HepG2 (cell line): ENCODE results near the gene TBL3. TPM values are rescaled to one million over a fixed set of nuclear protein-coding genes. Genes with fewer than 3 reads are reported as not detected.

Source experiments
- ATAC-seq: fragments of 200-7000 bp; cut with Tn5 transposase; 3 replicates; pipeline ENCODE4 v1.9.1; 2020; ENCODE audit warnings: mild to moderate bottlenecking, moderate library complexity
- BruUV-seq: library from RNA; stranded (reverse); fragments of 400-500 nt; replicated peaks from 2 replicates; lab custom pipeline; 2021; lab: Mats Ljungman, UMichigan
- CTCF ChIA-PET: fragments of 300-600 bp; formaldehyde crosslinking; extraction: SDS; loops from one replicate; lab custom pipeline; 2021; ENCODE audit warnings: low total read pairs, inconsistent platforms, low intra/inter-chr PET ratio; lab: Yijun Ruan, JAX
- POLR2A ChIA-PET: fragments of 350-600 bp; sonication (Branson Sonifier 250); formaldehyde crosslinking; loops from one replicate; lab custom pipeline; 2020; ENCODE audit warnings: antibody characterized with exemption, inconsistent platforms; lab: Yijun Ruan, JAX
- DNase-seq: peaks from one replicate; pipeline ENCODE4 v3.0.0-alpha.2; 2015; ENCODE audit warnings: low spot score
- FAIRE-seq: peaks from 3 replicates; lab custom pipeline; 2011; peaks lifted over from hg19 to GRCh38; lab: Jason Lieb, UNC
- H2AFZ ChIP-seq: one replicate; pipeline ENCODE4 v1.6.1; 2011; ENCODE audit warnings: low read length, inconsistent platforms
- H3K27ac ChIP-seq: fragments of 300-600 bp; 3 replicates; pipeline ENCODE4 v1.8.0; 2011; ENCODE audit warnings: mixed run types, mild to moderate bottlenecking, mixed read lengths, low read length, inconsistent platforms; ENCODE audit not compliant: insufficient read depth; ENCODE audit errors: extremely low read length
- H3K27me3 ChIP-seq, 2 experiments: fragments of 200-600 bp in 1 of 2; 2 replicates in 1 of 2; 3 replicates in 1 of 2; pipeline versions ENCODE4 v1.6.0 to v1.8.0; 2011; ENCODE audit warnings: low read length in 2 of 2, mild to moderate bottlenecking in 2 of 2, moderate library complexity in 2 of 2, inconsistent platforms in 1 of 2; ENCODE audit not compliant: insufficient read depth in 2 of 2, control insufficient read depth in 1 of 2
- H3K36me3 ChIP-seq, 2 experiments: fragments of 200-600 bp in 1 of 2; replicated peaks in 1 of 2; 2 replicates in 1 of 2; 3 replicates in 1 of 2; pipeline versions ENCODE4 v1.5.1 to v1.8.0; 2011; ENCODE audit warnings: low read length in 2 of 2, inconsistent platforms in 1 of 2; ENCODE audit not compliant: insufficient read depth in 2 of 2, control insufficient read depth in 1 of 2
- H3K4me1 ChIP-seq: 2 replicates; pipeline ENCODE4 v1.5.1; 2012; ENCODE audit warnings: low read length, inconsistent platforms; ENCODE audit not compliant: insufficient read depth
- H3K4me2 ChIP-seq: 2 replicates; pipeline ENCODE4 v1.6.0; 2011; ENCODE audit warnings: low read depth, low read length, inconsistent platforms
- H3K4me3 ChIP-seq, 3 experiments: fragments of 200-600 bp in 1 of 3; sonication (generic), shearing (Covaris generic) in 1 of 3; replicated peaks in 1 of 3; 2 replicates each; pipeline ENCODE4 v1.5.1; 2011 to 2016; ENCODE audit warnings: low read length in 3 of 3, inconsistent platforms in 2 of 3, low read depth in 2 of 3, mild to moderate bottlenecking in 2 of 3, control low read depth in 1 of 3, mixed read lengths in 1 of 3; ENCODE audit not compliant: insufficient read depth in 1 of 3
- H3K79me2 ChIP-seq: one replicate; pipeline ENCODE4 v1.6.1; 2011; ENCODE audit warnings: low read length, inconsistent platforms; ENCODE audit not compliant: insufficient read depth
- H3K9ac ChIP-seq: 2 replicates; pipeline ENCODE4 v1.6.0; 2011; ENCODE audit warnings: mild to moderate bottlenecking, low read depth, low read length, inconsistent platforms; ENCODE audit not compliant: insufficient read depth
- H3K9me3 ChIP-seq: 2 replicates; pipeline ENCODE4 v1.5.1; 2012; ENCODE audit warnings: mild to moderate bottlenecking, low read length
- H4K20me1 ChIP-seq: 2 replicates; pipeline ENCODE4 v1.6.0; 2011; ENCODE audit warnings: inconsistent platforms, mild to moderate bottlenecking, low read length, moderate library complexity; ENCODE audit not compliant: insufficient read depth
- CAMTA2 ChIP-seq: sonication (generic); formaldehyde crosslinking; IDR thresholded peaks from 2 replicates; pipeline ENCODE4 v1.4.0; 2020; ENCODE audit warnings: mild to moderate bottlenecking, missing genetic modification reagents, borderline replicate concordance
- ERF ChIP-seq: IDR thresholded peaks from 2 replicates; pipeline ENCODE4 v1.6.1; 2018; ENCODE audit warnings: missing biosample characterization, missing genetic modification reagents
- ESRRA ChIP-seq: sonication (generic); formaldehyde crosslinking; IDR thresholded peaks from 2 replicates; pipeline ENCODE4 v1.5.1; 2020; ENCODE audit warnings: mild to moderate bottlenecking, low read depth, missing genetic modification reagents
- FLYWCH1 ChIP-seq: sonication (generic); formaldehyde crosslinking; IDR thresholded peaks from 2 replicates; pipeline ENCODE4 v1.8.1; 2023; ENCODE audit warnings: mild to moderate bottlenecking, missing genetic modification reagents
- GABPA ChIP-seq, 2 experiments: IDR thresholded peaks; 2 replicates each; pipeline ENCODE4 v1.6.1; 2011 to 2016; ENCODE audit warnings: low read depth in 2 of 2, low read length in 1 of 2, missing biosample characterization in 1 of 2, missing genetic modification characterization in 1 of 2
- IKZF4 ChIP-seq: sonication (generic); formaldehyde crosslinking; IDR thresholded peaks from 2 replicates; pipeline ENCODE4 v1.5.1; 2020; ENCODE audit warnings: borderline replicate concordance, mild to moderate bottlenecking, low read depth, missing genetic modification reagents; ENCODE audit errors: not compliant biosample characterization
- JUND ChIP-seq: sonication (generic); formaldehyde crosslinking; IDR thresholded peaks from 2 replicates; pipeline ENCODE4 v1.8.0; 2022; ENCODE audit warnings: mild to moderate bottlenecking, missing genetic modification reagents
- KDM5A ChIP-seq: fragments of 200-600 bp; sonication (generic); IDR thresholded peaks from 2 replicates; pipeline ENCODE4 v1.7.0; 2018; ENCODE audit warnings: antibody characterized with exemption, mild to moderate bottlenecking, low read length, borderline replicate concordance
- MED13 ChIP-seq: sonication (generic); formaldehyde crosslinking; IDR thresholded peaks from 2 replicates; pipeline ENCODE4 v1.5.0; 2020; ENCODE audit warnings: missing genetic modification reagents
- MTA3 ChIP-seq: sonication (generic); formaldehyde crosslinking; IDR thresholded peaks from 2 replicates; pipeline ENCODE4 v1.4.0; 2020; ENCODE audit warnings: missing genetic modification reagents
- NFKB2 ChIP-seq: sonication (generic); formaldehyde crosslinking; IDR thresholded peaks from 2 replicates; pipeline ENCODE4 v1.4.0; 2020; ENCODE audit warnings: missing genetic modification reagents, borderline replicate concordance
- YEATS4 ChIP-seq: sonication (generic); formaldehyde crosslinking; IDR thresholded peaks from 2 replicates; pipeline ENCODE4 v1.4.0; 2020; ENCODE audit warnings: missing genetic modification reagents, borderline replicate concordance
- ZBTB7B ChIP-seq: sonication (generic); formaldehyde crosslinking; IDR thresholded peaks from 2 replicates; pipeline ENCODE4 v1.4.0; 2020; ENCODE audit warnings: missing genetic modification reagents
- ZNF558 ChIP-seq: sonication (generic); formaldehyde crosslinking; IDR thresholded peaks from 2 replicates; pipeline ENCODE4 v1.9.0; 2022; ENCODE audit warnings: mild to moderate bottlenecking, missing genetic modification reagents, borderline replicate concordance
- ZNF577 ChIP-seq: sonication (generic); formaldehyde crosslinking; IDR thresholded peaks from 2 replicates; pipeline ENCODE4 v1.4.0; 2020; ENCODE audit warnings: mild to moderate bottlenecking, low read depth, missing genetic modification reagents, borderline replicate concordance
- ZNF816 ChIP-seq: sonication (generic); formaldehyde crosslinking; IDR thresholded peaks from 2 replicates; pipeline ENCODE4 v1.8.0; 2022; ENCODE audit warnings: missing genetic modification reagents, mild to moderate bottlenecking, borderline replicate concordance
- ZSCAN30 ChIP-seq: sonication (generic); formaldehyde crosslinking; IDR thresholded peaks from 2 replicates; pipeline ENCODE4 v1.5.0; 2020; ENCODE audit warnings: mild to moderate bottlenecking, missing genetic modification reagents
- WGBS: methylation state at CpG from one replicate; pipeline ENCODE4 v1.1.6; 2017; ENCODE audit warnings: low lambda C conversion rate; 5-methylcytosine and 5-hydroxymethylcytosine counted together
- in situ Hi-C: cut with HindIII; loops from 2 replicates; pipeline ENCODE4 v1.10.0; 2017; ENCODE audit warnings: low pct_unique_long_range_greater_than_20kb; ENCODE audit not compliant: extremely low pct_ligation_motif_present
- intact Hi-C: fragments of 100-400 bp; cut with micrococcal nuclease; formaldehyde crosslinking; loops from one replicate; pipeline ENCODE4 v1.10.0; 2022; ENCODE audit not compliant: unreplicated experiment
- polyA plus RNA-seq, 8 experiments: library from polyadenylated mRNA; depleted of rRNA in 3 of 8; stranded (reverse) in 7 of 8; unstranded in 1 of 8; fragments of >200 nt; fragmentation: Illumina TruSeq in 4 of 8; extraction: Trizol in 4 of 8; gene quantifications; 2 replicates each; pipeline versions ENCODE4 v1.2.1 to v1.2.3, GENCODE V29; 2011 to 2016; ENCODE audit warnings: low read depth in 4 of 8, missing spikeins in 1 of 8, mixed read lengths in 1 of 8; ENCODE audit not compliant: insufficient read depth in 1 of 8
- total RNA-seq, 5 experiments: library from RNA; depleted of rRNA; stranded (reverse); fragments of >200 nt; fragmentation: Illumina TruSeq; extraction: Trizol; gene quantifications; 2 replicates each; pipeline ENCODE4 v1.2.3, GENCODE V29; 2016; ENCODE audit warnings: low read depth in 1 of 5
- TF ChIP-seq, protein P1 (sequence below): sonication (generic); formaldehyde crosslinking; IDR thresholded peaks from 2 replicates; pipeline ENCODE4 v1.5.0; 2020; ENCODE audit warnings: missing genetic modification reagents
- TF ChIP-seq, protein P2 (sequence below): sonication (generic); formaldehyde crosslinking; IDR thresholded peaks from 2 replicates; pipeline ENCODE4 v1.5.0; 2020; ENCODE audit warnings: missing genetic modification reagents
- TF ChIP-seq, protein P3 (sequence below), 2 experiments: sonication (generic) in 1 of 2; formaldehyde crosslinking in 1 of 2; IDR thresholded peaks; 2 replicates each; pipeline versions ENCODE4 v1.4.0 to v1.6.1; 2018 to 2020; ENCODE audit warnings: missing genetic modification reagents in 2 of 2, borderline replicate concordance in 1 of 2, low read depth in 1 of 2, mild to moderate bottlenecking in 1 of 2, missing biosample characterization in 1 of 2

The TBL3 gene
- total and polyA plus RNA-seq, 2 of the 13 experiments (the other 11 are each of a cell fraction or from before 2014, with no cell fraction given): 16.8 to 38.0 TPM

DNA sequence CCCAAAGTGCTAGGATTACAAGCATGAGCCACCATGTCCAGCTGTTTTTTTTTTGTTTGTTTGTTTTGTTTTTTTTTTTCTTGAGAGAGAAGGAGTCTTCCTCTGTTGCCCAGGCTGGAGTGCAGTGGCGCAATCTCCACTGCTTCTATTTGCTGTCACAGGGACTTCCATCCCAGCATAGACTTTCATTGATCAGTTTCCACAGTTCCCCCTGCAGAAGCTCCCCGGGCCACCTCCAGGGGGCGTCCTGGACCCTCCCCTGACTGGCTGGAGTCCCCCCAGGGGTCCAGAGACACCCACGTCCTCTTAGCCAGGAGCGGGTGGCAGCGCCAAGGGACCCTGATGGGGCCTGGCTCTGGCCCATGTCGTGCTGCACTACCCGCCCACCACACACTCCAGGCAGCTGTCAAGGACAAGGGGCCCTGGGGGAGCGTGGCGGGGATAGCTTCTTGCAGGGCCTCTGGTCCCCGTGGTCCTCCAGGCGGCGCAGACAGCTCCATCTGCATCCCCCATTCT lies 44.6 kb downstream of the TBL3 start:
- intact Hi-C loops (no loop called here), in situ Hi-C loops (no loop called here)
- no peak overlapping the region for H3K9ac ChIP-seq
- ATAC-seq (peak; percentile 52), FAIRE-seq (peak; percentile 48), DNase-seq (peak; percentile 41)
- H3K4me3 ChIP-seq: no peak overlapping the region; a peak in 1 of 6 replicates
- peaks cover 2 to 20% of the 10 kb centered on the region in 2 experiments; a peak in 2 of 5 replicates for H3K27me3 ChIP-seq
- peak overlapping the region; percentile 93 for H3K4me2 ChIP-seq
- POLR2A ChIA-PET: interaction anchor here (1.1 to 2.9 kb wide), 5 partner anchors 19 to 139 kb away, joined by 3 to 22 read pairs (median 7); partner anchors contain the start of genes NTHL1, RPS2, TRAF7 and TSC2
- H2AFZ ChIP-seq: no peak overlapping the region
- H3K79me2 ChIP-seq: no peaks in the 10 kb centered on the region
- H3K9me3 ChIP-seq: no peaks in the 10 kb centered on the region
- no peaks in the 10 kb centered on the region for H3K36me3 ChIP-seq
- peaks cover 62% of the 10 kb centered on the region for H3K4me1 ChIP-seq
- no peaks in the 10 kb centered on the region for H4K20me1 ChIP-seq
- H3K27ac ChIP-seq: no peak overlapping the region
- WGBS: 3% methylated on average over 3 of the region's 13 CpGs
- CTCF ChIA-PET: no interaction called here
- BruUV-seq: no TSS peak
- TF ChIP-seq, protein P1, sequence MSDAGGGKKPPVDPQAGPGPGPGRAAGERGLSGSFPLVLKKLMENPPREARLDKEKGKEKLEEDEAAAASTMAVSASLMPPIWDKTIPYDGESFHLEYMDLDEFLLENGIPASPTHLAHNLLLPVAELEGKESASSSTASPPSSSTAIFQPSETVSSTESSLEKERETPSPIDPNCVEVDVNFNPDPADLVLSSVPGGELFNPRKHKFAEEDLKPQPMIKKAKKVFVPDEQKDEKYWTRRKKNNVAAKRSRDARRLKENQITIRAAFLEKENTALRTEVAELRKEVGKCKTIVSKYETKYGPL: no peak
- TF ChIP-seq YEATS4 (CRISPR knock-in tag) (no peak), MED13 (CRISPR knock-in tag) (no peak), ZNF577 (CRISPR knock-in tag) (no peak), KDM5A (no peak), JUND (CRISPR knock-in tag) (no peak), CAMTA2 (CRISPR knock-in tag) (no peak), IKZF4 (CRISPR knock-in tag) (no peak), ZNF816 (no peak), MTA3 (CRISPR knock-in tag) (no peak), NFKB2 (CRISPR knock-in tag) (no peak), ZNF558 (CRISPR knock-in tag) (no peak), ERF (CRISPR knock-in tag) (no peak), GABPA (IDR thresholded peaks at IDR 0.05; ENCODE audit: low read depth, low read length) (no peak), GABPA (CRISPR knock-in tag; IDR thresholded peaks at IDR 0.05; ENCODE audit: low read depth) (no peak), ZSCAN30 (no peak), FLYWCH1 (CRISPR knock-in tag) (no peak), ESRRA (CRISPR knock-in tag) (no peak), ZBTB7B (peak; percentile 71; the same call in 1 of the 2 replicates)
- TF ChIP-seq, protein P2, sequence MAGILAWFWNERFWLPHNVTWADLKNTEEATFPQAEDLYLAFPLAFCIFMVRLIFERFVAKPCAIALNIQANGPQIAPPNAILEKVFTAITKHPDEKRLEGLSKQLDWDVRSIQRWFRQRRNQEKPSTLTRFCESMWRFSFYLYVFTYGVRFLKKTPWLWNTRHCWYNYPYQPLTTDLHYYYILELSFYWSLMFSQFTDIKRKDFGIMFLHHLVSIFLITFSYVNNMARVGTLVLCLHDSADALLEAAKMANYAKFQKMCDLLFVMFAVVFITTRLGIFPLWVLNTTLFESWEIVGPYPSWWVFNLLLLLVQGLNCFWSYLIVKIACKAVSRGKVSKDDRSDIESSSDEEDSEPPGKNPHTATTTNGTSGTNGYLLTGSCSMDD (CRISPR knock-in tag): no peak
- TF ChIP-seq, protein P3, sequence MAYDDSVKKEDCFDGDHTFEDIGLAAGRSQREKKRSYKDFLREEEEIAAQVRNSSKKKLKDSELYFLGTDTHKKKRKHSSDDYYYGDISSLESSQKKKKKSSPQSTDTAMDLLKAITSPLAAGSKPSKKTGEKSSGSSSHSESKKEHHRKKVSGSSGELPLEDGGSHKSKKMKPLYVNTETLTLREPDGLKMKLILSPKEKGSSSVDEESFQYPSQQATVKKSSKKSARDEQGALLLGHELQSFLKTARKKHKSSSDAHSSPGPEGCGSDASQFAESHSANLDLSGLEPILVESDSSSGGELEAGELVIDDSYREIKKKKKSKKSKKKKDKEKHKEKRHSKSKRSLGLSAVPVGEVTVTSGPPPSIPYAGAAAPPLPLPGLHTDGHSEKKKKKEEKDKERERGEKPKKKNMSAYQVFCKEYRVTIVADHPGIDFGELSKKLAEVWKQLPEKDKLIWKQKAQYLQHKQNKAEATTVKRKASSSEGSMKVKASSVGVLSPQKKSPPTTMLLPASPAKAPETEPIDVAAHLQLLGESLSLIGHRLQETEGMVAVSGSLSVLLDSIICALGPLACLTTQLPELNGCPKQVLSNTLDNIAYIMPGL (CRISPR knock-in tag; IDR thresholded peaks at IDR 0.05; ENCODE audit: borderline replicate concordance in 1 of 2, low read depth in 1 of 2): peak; percentile 45 to 51; a peak in 1 of 4 replicates
